SU-DHL-6 (cell line): ENCODE data around the gene DACH1.

Experiments
- H2AFZ ChIP-seq: fragments of 200-600 bp; sonication (generic); 2 replicates; pipeline ENCODE4 v1.6.1; 2014; ENCODE audit warnings: low read depth, mild to moderate bottlenecking, moderate library complexity, mixed read lengths, antibody characterized with exemption, low read length; ENCODE audit not compliant: severe bottlenecking
- H3F3A ChIP-seq: fragments of 200-600 bp; shearing (Covaris generic); 2 replicates; pipeline ENCODE4 v1.6.0; 2016; ENCODE audit warnings: antibody characterized with exemption, mild to moderate bottlenecking; ENCODE audit not compliant: insufficient read depth
- H3K27ac ChIP-seq: fragments of 200-600 bp; sonication (generic); 2 replicates; pipeline ENCODE4 v1.5.1; 2016; ENCODE audit warnings: low read depth, mild to moderate bottlenecking, low read length, moderate library complexity, mixed read lengths
- H3K27me3 ChIP-seq: fragments of 200-600 bp; sonication (generic), shearing (Covaris generic); 2 replicates; pipeline ENCODE4 v1.6.0; 2014; ENCODE audit warnings: mild to moderate bottlenecking, low read length
- H3K36me3 ChIP-seq: fragments of 200-600 bp; sonication (generic); 2 replicates; pipeline ENCODE4 v1.6.1; 2014; ENCODE audit warnings: mild to moderate bottlenecking, low read length, mixed read lengths
- H3K4me2 ChIP-seq: fragments of 300-600, 200-600 bp; shearing (Covaris generic), sonication (generic); 2 replicates; pipeline ENCODE4 v1.6.0; 2014; ENCODE audit warnings: low read length, low read depth, mild to moderate bottlenecking; ENCODE audit not compliant: poor library complexity, severe bottlenecking
- H3K4me3 ChIP-seq: fragments of 200-600 bp; sonication (generic); 2 replicates; pipeline ENCODE4 v1.5.1; 2014; ENCODE audit warnings: antibody characterized with exemption, low read length, mild to moderate bottlenecking, mixed read lengths; ENCODE audit not compliant: insufficient read depth, poor library complexity, severe bottlenecking
- H3K79me2 ChIP-seq: fragments of 200-600 bp; sonication (generic); 2 replicates; pipeline ENCODE4 v1.6.1; 2014; ENCODE audit warnings: mild to moderate bottlenecking, low read length, moderate library complexity; ENCODE audit not compliant: insufficient read depth
- H3K9ac ChIP-seq: fragments of 200-600 bp; sonication (generic); 2 replicates; pipeline ENCODE4 v1.7.0; 2014; ENCODE audit warnings: mild to moderate bottlenecking, low read length
- H3K9me2 ChIP-seq: fragments of 200-600 bp; sonication (generic); replicated peaks from 2 replicates; pipeline ENCODE4 v1.6.1; 2014; ENCODE audit warnings: low read length; ENCODE audit not compliant: insufficient read depth
- H3K9me3 ChIP-seq: fragments of 200-600 bp; sonication (generic); 2 replicates; pipeline ENCODE4 v1.6.1; 2014; ENCODE audit warnings: low read length, mixed read lengths; ENCODE audit not compliant: insufficient read depth
- H4K20me1 ChIP-seq: fragments of 200-600 bp; sonication (generic); 2 replicates; pipeline ENCODE4 v1.6.1; 2014; ENCODE audit warnings: low read depth, mild to moderate bottlenecking, antibody characterized with exemption, low read length, moderate library complexity, mixed read lengths
- EZH2phosphoT487 ChIP-seq: fragments of 200-600 bp; sonication (generic), shearing (Covaris generic); conservative IDR thresholded peaks from 2 replicates; pipeline ENCODE4 v1.6.1; 2018; ENCODE audit warnings: mild to moderate bottlenecking, antibody characterized with exemption, low read length, moderate library complexity, mixed read lengths
- TF ChIP-seq, protein P1 (sequence below): fragments of 200-600 bp; sonication (generic); IDR thresholded peaks from one replicate; pipeline ENCODE4 v1.5.1; 2017; ENCODE audit warnings: antibody characterized with exemption, mild to moderate bottlenecking, low read length, moderate library complexity; ENCODE audit not compliant: insufficient read depth, poor library complexity, severe bottlenecking

Gene DACH1

GRCh38 chr13:71609271-71609670 is 257.7 kb downstream of the DACH1 start:
- no peak overlapping the region for H3K27ac ChIP-seq
- no peaks in the 10 kb centered on the region for H3K36me3 ChIP-seq
- H3K9ac ChIP-seq = no peak overlapping the region
- no peaks in the 10 kb centered on the region for H3K27me3 ChIP-seq
- no peaks in the 10 kb centered on the region for H3F3A ChIP-seq
- TF ChIP-seq EZH2phosphoT487 = no peak
- TF ChIP-seq, protein P1, sequence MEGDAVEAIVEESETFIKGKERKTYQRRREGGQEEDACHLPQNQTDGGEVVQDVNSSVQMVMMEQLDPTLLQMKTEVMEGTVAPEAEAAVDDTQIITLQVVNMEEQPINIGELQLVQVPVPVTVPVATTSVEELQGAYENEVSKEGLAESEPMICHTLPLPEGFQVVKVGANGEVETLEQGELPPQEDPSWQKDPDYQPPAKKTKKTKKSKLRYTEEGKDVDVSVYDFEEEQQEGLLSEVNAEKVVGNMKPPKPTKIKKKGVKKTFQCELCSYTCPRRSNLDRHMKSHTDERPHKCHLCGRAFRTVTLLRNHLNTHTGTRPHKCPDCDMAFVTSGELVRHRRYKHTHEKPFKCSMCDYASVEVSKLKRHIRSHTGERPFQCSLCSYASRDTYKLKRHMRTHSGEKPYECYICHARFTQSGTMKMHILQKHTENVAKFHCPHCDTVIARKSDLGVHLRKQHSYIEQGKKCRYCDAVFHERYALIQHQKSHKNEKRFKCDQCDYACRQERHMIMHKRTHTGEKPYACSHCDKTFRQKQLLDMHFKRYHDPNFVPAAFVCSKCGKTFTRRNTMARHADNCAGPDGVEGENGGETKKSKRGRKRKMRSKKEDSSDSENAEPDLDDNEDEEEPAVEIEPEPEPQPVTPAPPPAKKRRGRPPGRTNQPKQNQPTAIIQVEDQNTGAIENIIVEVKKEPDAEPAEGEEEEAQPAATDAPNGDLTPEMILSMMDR = no peak
- H2AFZ ChIP-seq = no peak overlapping the region
- H4K20me1 ChIP-seq = no peaks in the 10 kb centered on the region
- H3K4me2 ChIP-seq = no peak overlapping the region
- H3K4me3 ChIP-seq = no peak overlapping the region
- H3K79me2 ChIP-seq = no peaks in the 10 kb centered on the region
- no peaks in the 10 kb centered on the region for H3K9me3 ChIP-seq
- H3K9me2 ChIP-seq = no peaks in the 10 kb centered on the region

DNA sequence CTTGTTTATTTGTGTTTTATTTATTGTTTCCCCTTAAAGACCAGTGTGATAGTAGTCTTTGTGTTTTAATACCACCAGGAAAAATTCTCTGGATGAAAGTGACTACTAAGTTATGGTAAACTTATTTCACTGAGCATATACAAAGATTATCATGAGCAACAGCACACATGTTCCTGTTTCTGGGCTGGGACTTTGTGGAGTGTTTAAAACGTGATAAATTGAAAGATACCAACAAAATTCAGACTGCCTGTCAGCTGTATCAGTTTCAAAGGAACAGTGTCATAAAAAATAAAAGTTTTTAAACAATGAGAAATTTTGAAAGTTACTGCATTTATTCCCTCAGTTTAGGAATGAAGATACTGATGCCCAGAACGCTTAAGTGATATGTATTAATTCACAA is 259.4 kb downstream of the DACH1 start:
- TF ChIP-seq EZH2phosphoT487 = no peak
- TF ChIP-seq, protein P1 = no peak
- H3K36me3 ChIP-seq = no peaks in the 10 kb centered on the region
- no peaks in the 10 kb centered on the region for H3K9me3 ChIP-seq
- no peak overlapping the region for H3K4me3 ChIP-seq
- H3K4me2 ChIP-seq = no peak overlapping the region
- no peaks in the 10 kb centered on the region for H3K79me2 ChIP-seq
- no peak overlapping the region for H2AFZ ChIP-seq
- H3K9me2 ChIP-seq = no peaks in the 10 kb centered on the region
- no peak overlapping the region for H3K9ac ChIP-seq
- no peaks in the 10 kb centered on the region for H3F3A ChIP-seq
- H4K20me1 ChIP-seq = no peaks in the 10 kb centered on the region
- H3K27me3 ChIP-seq = no peaks in the 10 kb centered on the region
- H3K27ac ChIP-seq = no peak overlapping the region

GRCh38 chr13:71606818-71607217 is 260.2 kb downstream of the DACH1 start:
- Histone ChIP-seq H3K36me3 (no peaks in the 10 kb centered on the region), H3K27ac (no peak overlapping the region), H3K9me2 (no peaks in the 10 kb centered on the region), H3K79me2 (no peaks in the 10 kb centered on the region), H3K9me3 (no peaks in the 10 kb centered on the region), H2AFZ (no peak overlapping the region), H3K4me2 (no peak overlapping the region), H3K4me3 (no peak overlapping the region), H4K20me1 (no peaks in the 10 kb centered on the region), H3K27me3 (no peaks in the 10 kb centered on the region), H3F3A (no peaks in the 10 kb centered on the region), H3K9ac (no peak overlapping the region)
- TF ChIP-seq EZH2phosphoT487 = no peak
- TF ChIP-seq, protein P1 = no peak

DNA sequence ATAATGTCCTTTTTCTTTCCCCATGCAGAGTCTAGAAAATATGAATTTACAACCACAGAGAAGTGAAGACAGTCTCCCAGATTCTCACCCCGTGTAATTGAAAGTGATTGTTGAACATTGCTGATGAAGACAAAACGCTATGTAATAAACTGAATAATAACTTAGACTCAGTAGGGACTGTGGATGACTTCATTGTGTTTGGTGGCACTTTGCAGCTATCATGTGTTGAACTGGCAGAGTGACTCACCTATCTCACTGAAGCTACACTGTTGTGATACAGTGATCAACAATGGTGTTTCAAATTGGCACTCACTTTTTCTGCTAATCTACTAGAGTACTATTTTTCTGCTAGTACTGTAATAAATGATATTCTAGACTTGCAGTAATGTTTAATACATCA is 261.3 kb downstream of the DACH1 start:
- no peak overlapping the region for H2AFZ ChIP-seq
- no peaks in the 10 kb centered on the region for H4K20me1 ChIP-seq
- TF ChIP-seq EZH2phosphoT487 = no peak
- TF ChIP-seq, protein P1 = no peak
- no peak overlapping the region for H3K9ac ChIP-seq
- no peak overlapping the region for H3K4me2 ChIP-seq
- no peaks in the 10 kb centered on the region; the same call in 1 of the 2 replicates for H3F3A ChIP-seq
- no peaks in the 10 kb centered on the region for H3K27me3 ChIP-seq
- H3K4me3 ChIP-seq = no peak overlapping the region
- no peaks in the 10 kb centered on the region for H3K36me3 ChIP-seq
- H3K79me2 ChIP-seq = no peaks in the 10 kb centered on the region
- H3K9me2 ChIP-seq = no peaks in the 10 kb centered on the region
- H3K9me3 ChIP-seq = no peaks in the 10 kb centered on the region
- no peak overlapping the region for H3K27ac ChIP-seq
